HepG2 (cell line): ENCODE data around the gene ADI1. TPM values are rescaled to one million over a fixed set of nuclear protein-coding genes. Genes with fewer than 3 reads are reported as not detected.
A peak's percentile ranks its signal among the peaks of the same experiment; 100 is the strongest.

Experiments used
- FOSL2 ChIP-seq: sonication (generic); formaldehyde crosslinking; IDR thresholded peaks from 2 replicates; pipeline ENCODE4 v1.4.0; 2020; ENCODE audit warnings: missing genetic modification reagents
- FOXC1 ChIP-seq: sonication (generic); formaldehyde crosslinking; IDR thresholded peaks from 2 replicates; pipeline ENCODE4 v1.8.0; 2022; ENCODE audit warnings: mild to moderate bottlenecking, missing genetic modification reagents, borderline replicate concordance
- HOXA3 ChIP-seq: sonication (generic); formaldehyde crosslinking; IDR thresholded peaks from 2 replicates; pipeline ENCODE4 v1.5.0; 2020; ENCODE audit warnings: missing genetic modification reagents
- KLF13 ChIP-seq: sonication (generic); formaldehyde crosslinking; IDR thresholded peaks from 2 replicates; pipeline ENCODE4 v1.4.0; 2020; ENCODE audit warnings: mild to moderate bottlenecking, missing genetic modification reagents
- NFYB ChIP-seq: sonication (generic); formaldehyde crosslinking; IDR thresholded peaks from 2 replicates; pipeline ENCODE4 v1.4.0; 2020; ENCODE audit warnings: missing genetic modification reagents
- TBL1XR1 ChIP-seq: fragments of 150-350 bp; IDR thresholded peaks from 2 replicates; pipeline ENCODE4 v1.6.1; 2014; ENCODE audit warnings: borderline replicate concordance, low read length; ENCODE audit not compliant: partially characterized antibody
- TCF7L2 ChIP-seq: IDR thresholded peaks from 2 replicates; pipeline ENCODE4 v1.6.1; 2011; ENCODE audit warnings: mild to moderate bottlenecking, low read depth, low read length, moderate library complexity
- ZNF652 ChIP-seq: IDR thresholded peaks from 2 replicates; pipeline ENCODE4 v1.6.1; 2016; ENCODE audit warnings: low read depth, borderline replicate concordance
- ZNF83 ChIP-seq: sonication (generic); formaldehyde crosslinking; IDR thresholded peaks from 2 replicates; pipeline ENCODE4 v1.4.0; 2020; ENCODE audit warnings: missing genetic modification reagents, mild to moderate bottlenecking, borderline replicate concordance
- polyA plus RNA-seq, 8 experiments: library from polyadenylated mRNA; depleted of rRNA in 3 of 8; stranded (reverse) in 7 of 8; unstranded in 1 of 8; fragments of >200 nt; fragmentation: Illumina TruSeq in 4 of 8; extraction: Trizol in 4 of 8; gene quantifications; 2 replicates each; pipeline versions ENCODE4 v1.2.1 to v1.2.3, GENCODE V29; 2011 to 2016; ENCODE audit warnings: low read depth in 4 of 8, missing spikeins in 1 of 8, mixed read lengths in 1 of 8; ENCODE audit not compliant: insufficient read depth in 1 of 8
- total RNA-seq, 5 experiments: library from RNA; depleted of rRNA; stranded (reverse); fragments of >200 nt; fragmentation: Illumina TruSeq; extraction: Trizol; gene quantifications; 2 replicates each; pipeline ENCODE4 v1.2.3, GENCODE V29; 2016; ENCODE audit warnings: low read depth in 1 of 5
- TF ChIP-seq, protein P1 (sequence below): sonication (generic); formaldehyde crosslinking; IDR thresholded peaks from 2 replicates; pipeline ENCODE4 v1.4.0; 2020; ENCODE audit warnings: mild to moderate bottlenecking, missing genetic modification reagents
- TF ChIP-seq, protein P2 (sequence below): sonication (generic); formaldehyde crosslinking; IDR thresholded peaks from 2 replicates; pipeline ENCODE4 v1.8.1; 2023; ENCODE audit warnings: missing genetic modification reagents, mild to moderate bottlenecking, borderline replicate concordance
- TF ChIP-seq, protein P3 (sequence below): fragments of 450-650 bp; IDR thresholded peaks from 2 replicates; pipeline ENCODE4 v1.6.1; 2016
- TF ChIP-seq, protein P4 (sequence below): IDR thresholded peaks from 2 replicates; pipeline ENCODE4 v1.6.1; 2016; ENCODE audit warnings: control low read depth
- TF ChIP-seq, protein P5 (sequence below): sonication (generic); formaldehyde crosslinking; IDR thresholded peaks from 2 replicates; pipeline ENCODE4 v1.9.0; 2022; ENCODE audit warnings: low read depth, missing genetic modification reagents
- TF ChIP-seq, protein P6 (sequence below): sonication (generic); formaldehyde crosslinking; IDR thresholded peaks from 2 replicates; pipeline ENCODE4 v1.4.0; 2020; ENCODE audit warnings: mild to moderate bottlenecking, missing genetic modification reagents
- TF ChIP-seq, protein P7 (sequence below): sonication (generic); formaldehyde crosslinking; IDR thresholded peaks from 2 replicates; pipeline ENCODE4 v1.4.0; 2020; ENCODE audit warnings: missing genetic modification reagents
- TF ChIP-seq, protein P8 (sequence below): sonication (generic); formaldehyde crosslinking; IDR thresholded peaks from 2 replicates; pipeline ENCODE4 v1.4.0; 2020; ENCODE audit warnings: missing genetic modification reagents, mild to moderate bottlenecking, borderline replicate concordance

ADI1 gene
- total and polyA plus RNA-seq, 2 of the 13 experiments (the other 11 are each of a cell fraction or from before 2014, with no cell fraction given) = 28.7 to 123 TPM

DNA sequence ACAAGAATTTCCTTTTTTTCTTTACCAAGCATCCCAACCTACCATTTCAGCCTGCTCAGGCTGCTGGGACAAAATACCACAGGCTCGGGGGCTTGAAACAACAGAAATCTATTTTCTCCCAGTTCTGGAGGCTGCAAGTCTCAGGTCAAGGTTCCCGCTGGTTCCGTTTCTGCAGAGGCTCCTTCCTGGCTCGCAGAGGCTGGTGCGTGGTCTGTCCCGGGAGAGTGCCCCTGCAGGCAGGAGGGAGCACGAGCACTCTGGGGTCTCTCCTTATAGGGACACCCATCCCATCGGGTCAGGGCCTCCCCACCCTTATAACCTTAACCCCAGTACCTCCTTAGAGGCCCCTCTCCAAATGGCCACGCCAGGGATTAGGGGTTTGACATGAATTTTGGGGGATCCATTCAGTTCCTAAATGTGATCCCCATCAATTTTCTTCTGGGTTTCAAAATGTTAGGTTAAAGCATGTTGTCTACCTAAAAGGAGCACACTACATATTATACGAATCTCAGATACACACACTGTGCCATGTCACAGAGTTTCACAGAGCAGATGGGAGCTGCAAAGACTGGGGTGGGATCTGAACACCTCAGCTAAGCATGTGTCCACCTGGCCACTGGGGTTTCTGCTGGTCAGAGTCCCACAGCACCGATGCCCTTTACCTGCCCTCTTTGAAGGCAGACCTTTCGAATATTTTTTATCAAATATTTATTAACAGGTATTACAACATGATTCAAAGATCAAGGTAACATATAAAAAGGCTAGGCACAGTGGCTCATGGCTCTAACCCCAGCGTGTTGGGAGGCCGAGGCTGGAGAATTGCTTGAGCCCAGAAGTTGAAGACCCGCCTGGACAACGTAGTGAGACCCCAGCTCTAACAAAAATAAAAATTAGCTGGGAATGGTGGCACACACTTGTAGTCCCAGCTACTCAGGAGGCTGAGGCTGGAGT is 17.6 kb upstream of the ADI1 start (continued):
- TF ChIP-seq, protein P1, sequence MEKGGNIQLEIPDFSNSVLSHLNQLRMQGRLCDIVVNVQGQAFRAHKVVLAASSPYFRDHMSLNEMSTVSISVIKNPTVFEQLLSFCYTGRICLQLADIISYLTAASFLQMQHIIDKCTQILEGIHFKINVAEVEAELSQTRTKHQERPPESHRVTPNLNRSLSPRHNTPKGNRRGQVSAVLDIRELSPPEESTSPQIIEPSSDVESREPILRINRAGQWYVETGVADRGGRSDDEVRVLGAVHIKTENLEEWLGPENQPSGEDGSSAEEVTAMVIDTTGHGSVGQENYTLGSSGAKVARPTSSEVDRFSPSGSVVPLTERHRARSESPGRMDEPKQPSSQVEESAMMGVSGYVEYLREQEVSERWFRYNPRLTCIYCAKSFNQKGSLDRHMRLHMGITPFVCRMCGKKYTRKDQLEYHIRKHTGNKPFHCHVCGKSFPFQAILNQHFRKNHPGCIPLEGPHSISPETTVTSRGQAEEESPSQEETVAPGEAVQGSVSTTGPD (CRISPR knock-in tag) = no peak
- TF ChIP-seq TCF7L2 (no peak), FOSL2 (CRISPR knock-in tag) (no peak; the same call in 1 of the 2 replicates), FOXC1 (CRISPR knock-in tag) (no peak), NFYB (CRISPR knock-in tag) (no peak), KLF13 (no peak), ZNF83 (no peak), TBL1XR1 (no peak), ZNF652 (CRISPR knock-in tag) (0 out of 2 replicates have a peak, but pooled peaks have one; percentile 10), HOXA3 (CRISPR knock-in tag) (peak; percentile 45; the same call in 1 of the 2 replicates)
- TF ChIP-seq, protein P2, sequence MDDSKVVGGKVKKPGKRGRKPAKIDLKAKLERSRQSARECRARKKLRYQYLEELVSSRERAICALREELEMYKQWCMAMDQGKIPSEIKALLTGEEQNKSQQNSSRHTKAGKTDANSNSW (CRISPR knock-in tag) = no peak
- TF ChIP-seq, protein P3, sequence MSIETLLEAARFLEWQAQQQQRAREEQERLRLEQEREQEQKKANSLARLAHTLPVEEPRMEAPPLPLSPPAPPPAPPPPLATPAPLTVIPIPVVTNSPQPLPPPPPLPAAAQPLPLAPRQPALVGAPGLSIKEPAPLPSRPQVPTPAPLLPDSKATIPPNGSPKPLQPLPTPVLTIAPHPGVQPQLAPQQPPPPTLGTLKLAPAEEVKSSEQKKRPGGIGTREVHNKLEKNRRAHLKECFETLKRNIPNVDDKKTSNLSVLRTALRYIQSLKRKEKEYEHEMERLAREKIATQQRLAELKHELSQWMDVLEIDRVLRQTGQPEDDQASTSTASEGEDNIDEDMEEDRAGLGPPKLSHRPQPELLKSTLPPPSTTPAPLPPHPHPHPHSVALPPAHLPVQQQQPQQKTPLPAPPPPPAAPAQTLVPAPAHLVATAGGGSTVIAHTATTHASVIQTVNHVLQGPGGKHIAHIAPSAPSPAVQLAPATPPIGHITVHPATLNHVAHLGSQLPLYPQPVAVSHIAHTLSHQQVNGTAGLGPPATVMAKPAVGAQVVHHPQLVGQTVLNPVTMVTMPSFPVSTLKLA = no peak
- TF ChIP-seq, protein P4, sequence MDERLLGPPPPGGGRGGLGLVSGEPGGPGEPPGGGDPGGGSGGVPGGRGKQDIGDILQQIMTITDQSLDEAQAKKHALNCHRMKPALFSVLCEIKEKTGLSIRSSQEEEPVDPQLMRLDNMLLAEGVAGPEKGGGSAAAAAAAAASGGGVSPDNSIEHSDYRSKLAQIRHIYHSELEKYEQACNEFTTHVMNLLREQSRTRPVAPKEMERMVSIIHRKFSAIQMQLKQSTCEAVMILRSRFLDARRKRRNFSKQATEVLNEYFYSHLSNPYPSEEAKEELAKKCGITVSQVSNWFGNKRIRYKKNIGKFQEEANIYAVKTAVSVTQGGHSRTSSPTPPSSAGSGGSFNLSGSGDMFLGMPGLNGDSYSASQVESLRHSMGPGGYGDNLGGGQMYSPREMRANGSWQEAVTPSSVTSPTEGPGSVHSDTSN (CRISPR knock-in tag) = no peak; the same call in 1 of the 2 replicates
- TF ChIP-seq, protein P5, sequence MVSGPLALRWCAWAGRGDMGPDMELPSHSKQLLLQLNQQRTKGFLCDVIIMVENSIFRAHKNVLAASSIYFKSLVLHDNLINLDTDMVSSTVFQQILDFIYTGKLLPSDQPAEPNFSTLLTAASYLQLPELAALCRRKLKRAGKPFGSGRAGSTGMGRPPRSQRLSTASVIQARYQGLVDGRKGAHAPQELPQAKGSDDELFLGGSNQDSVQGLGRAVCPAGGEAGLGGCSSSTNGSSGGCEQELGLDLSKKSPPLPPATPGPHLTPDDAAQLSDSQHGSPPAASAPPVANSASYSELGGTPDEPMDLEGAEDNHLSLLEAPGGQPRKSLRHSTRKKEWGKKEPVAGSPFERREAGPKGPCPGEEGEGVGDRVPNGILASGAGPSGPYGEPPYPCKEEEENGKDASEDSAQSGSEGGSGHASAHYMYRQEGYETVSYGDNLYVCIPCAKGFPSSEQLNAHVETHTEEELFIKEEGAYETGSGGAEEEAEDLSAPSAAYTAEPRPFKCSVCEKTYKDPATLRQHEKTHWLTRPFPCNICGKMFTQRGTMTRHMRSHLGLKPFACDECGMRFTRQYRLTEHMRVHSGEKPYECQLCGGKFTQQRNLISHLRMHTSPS (CRISPR knock-in tag) = no peak
- TF ChIP-seq, protein P6, sequence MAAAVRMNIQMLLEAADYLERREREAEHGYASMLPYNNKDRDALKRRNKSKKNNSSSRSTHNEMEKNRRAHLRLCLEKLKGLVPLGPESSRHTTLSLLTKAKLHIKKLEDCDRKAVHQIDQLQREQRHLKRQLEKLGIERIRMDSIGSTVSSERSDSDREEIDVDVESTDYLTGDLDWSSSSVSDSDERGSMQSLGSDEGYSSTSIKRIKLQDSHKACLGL (CRISPR knock-in tag) = no peak
- TF ChIP-seq, protein P7, sequence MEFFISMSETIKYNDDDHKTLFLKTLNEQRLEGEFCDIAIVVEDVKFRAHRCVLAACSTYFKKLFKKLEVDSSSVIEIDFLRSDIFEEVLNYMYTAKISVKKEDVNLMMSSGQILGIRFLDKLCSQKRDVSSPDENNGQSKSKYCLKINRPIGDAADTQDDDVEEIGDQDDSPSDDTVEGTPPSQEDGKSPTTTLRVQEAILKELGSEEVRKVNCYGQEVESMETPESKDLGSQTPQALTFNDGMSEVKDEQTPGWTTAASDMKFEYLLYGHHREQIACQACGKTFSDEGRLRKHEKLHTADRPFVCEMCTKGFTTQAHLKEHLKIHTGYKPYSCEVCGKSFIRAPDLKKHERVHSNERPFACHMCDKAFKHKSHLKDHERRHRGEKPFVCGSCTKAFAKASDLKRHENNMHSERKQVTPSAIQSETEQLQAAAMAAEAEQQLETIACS (CRISPR knock-in tag) = no peak
- TF ChIP-seq, protein P8, sequence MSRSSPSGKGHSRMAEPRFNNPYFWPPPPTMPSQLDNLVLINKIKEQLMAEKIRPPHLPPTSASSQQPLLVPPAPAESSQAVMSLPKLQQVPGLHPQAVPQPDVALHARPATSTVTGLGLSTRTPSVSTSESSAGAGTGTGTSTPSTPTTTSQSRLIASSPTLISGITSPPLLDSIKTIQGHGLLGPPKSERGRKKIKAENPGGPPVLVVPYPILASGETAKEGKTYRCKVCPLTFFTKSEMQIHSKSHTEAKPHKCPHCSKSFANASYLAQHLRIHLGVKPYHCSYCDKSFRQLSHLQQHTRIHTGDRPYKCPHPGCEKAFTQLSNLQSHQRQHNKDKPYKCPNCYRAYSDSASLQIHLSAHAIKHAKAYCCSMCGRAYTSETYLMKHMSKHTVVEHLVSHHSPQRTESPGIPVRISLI = 0 out of 2 replicates have a peak, but pooled peaks have one; percentile 18
